Neural progenitor cell (in vitro differentiated cells): ENCODE data around the gene LSP1.

Experiments
- CTCF ChIP-seq: fragments of 200-600 bp; sonication (generic); IDR thresholded peaks from 2 replicates; pipeline ENCODE4 v1.5.1; 2017; ENCODE audit warnings: antibody characterized with exemption, mild to moderate bottlenecking
- EZH2 ChIP-seq: fragments of 200-600 bp; sonication (generic); IDR thresholded peaks from 2 replicates; pipeline ENCODE4 v1.6.1; 2017; ENCODE audit warnings: antibody characterized with exemption, mild to moderate bottlenecking, moderate library complexity
- EZH2phosphoT487 ChIP-seq: fragments of 200-600 bp; sonication (generic); IDR thresholded peaks from 2 replicates; pipeline ENCODE4 v1.6.1; 2017; ENCODE audit warnings: antibody characterized with exemption

DNA sequence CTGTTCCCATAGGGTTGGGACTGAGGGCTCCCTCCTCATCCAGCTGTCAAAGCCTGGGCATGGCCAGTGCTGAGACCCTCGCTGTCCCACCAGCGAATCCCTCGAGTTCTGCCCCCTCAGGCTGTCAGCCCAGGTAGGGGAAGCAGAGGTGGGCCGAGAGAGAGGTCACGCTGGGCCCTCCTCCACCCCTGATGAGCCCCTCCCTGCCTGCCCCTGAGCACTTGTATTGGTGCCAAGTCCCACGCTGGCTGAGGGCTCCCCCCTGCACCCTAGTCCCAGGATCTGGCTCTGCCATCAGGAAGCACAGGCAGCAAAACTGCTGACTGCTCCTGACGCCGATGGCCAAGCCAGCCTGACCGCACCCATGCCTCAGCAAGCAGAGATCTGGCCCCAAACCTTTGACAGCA lies 35.5 kb downstream of the LSP1 start:
- TF ChIP-seq CTCF (no peak), EZH2 (no peak), EZH2phosphoT487 (no peak)
